Aorta (tissue), 5 donors: Measurements from ENCODE around the gene MAN2A2. TPM values are rescaled to one million over a fixed set of nuclear protein-coding genes. Genes with fewer than 3 reads are reported as not detected.
A peak's percentile ranks its signal among the peaks of the same experiment; 100 is the strongest.
"Not testable (repeated sequence)": the region's sequence is repeated elsewhere in the genome, so short reads cannot be mapped to it uniquely, and the experiment has no call there.

Experiments
- ATAC-seq: fragments of 200-7000 bp; cut with Tn5 transposase; one replicate; pipeline ENCODE4 v1.9.1; 2022; ENCODE audit warnings: moderate library complexity; ENCODE audit not compliant: low FRiP score
- DNase-seq, 2 donors: peaks; one replicate each; pipeline ENCODE4 v3.0.0-alpha.2; 2020
- H3K27ac ChIP-seq, 2 donors: one replicate each; pipeline ENCODE4 v1.5.1; 2013; ENCODE audit warnings: low read length in 2 of 2, mild to moderate bottlenecking in 2 of 2, moderate library complexity in 2 of 2, control low read depth in 1 of 2, inconsistent platforms in 1 of 2, low read depth in 1 of 2
- H3K27me3 ChIP-seq, 2 donors: one replicate each; pipeline ENCODE4 v1.6.1; 2013; ENCODE audit warnings: control low read depth in 1 of 2, low read length in 1 of 2, mild to moderate bottlenecking in 1 of 2, moderate library complexity in 1 of 2; ENCODE audit not compliant: insufficient read depth in 2 of 2, control insufficient read depth in 1 of 2
- H3K36me3 ChIP-seq, 2 donors: one replicate each; pipeline ENCODE4 v1.6.1; 2013; ENCODE audit warnings: control low read depth in 1 of 2, low read length in 1 of 2, mild to moderate bottlenecking in 1 of 2; ENCODE audit not compliant: insufficient read depth in 2 of 2, control insufficient read depth in 1 of 2
- H3K4me1 ChIP-seq, 2 donors: one replicate each; pipeline ENCODE4 v1.6.1; 2013; ENCODE audit warnings: low read length in 2 of 2, control low read depth in 1 of 2, mild to moderate bottlenecking in 1 of 2, moderate library complexity in 1 of 2; ENCODE audit not compliant: insufficient read depth in 2 of 2, control insufficient read depth in 1 of 2
- H3K4me3 ChIP-seq, 2 donors: one replicate each; pipeline ENCODE4 v1.5.1; 2013; ENCODE audit warnings: low read length in 2 of 2, control low read depth in 1 of 2, mild to moderate bottlenecking in 1 of 2
- H3K9me3 ChIP-seq: one replicate; pipeline ENCODE4 v1.6.1; 2013; ENCODE audit warnings: mild to moderate bottlenecking, low read length; ENCODE audit not compliant: control insufficient read depth
- WGBS, 2 donors: extraction: QIAGEN DNeasy Blood & Tissue Kit; methylation state at CpG; one replicate each; pipeline ENCODE4 v1.1.7; 2013; 5-methylcytosine and 5-hydroxymethylcytosine counted together
- intact Hi-C, 2 donors: fragments of 100-400 bp; cut with DNase I; formaldehyde crosslinking; loops; one replicate each; pipeline versions ENCODE4 v1.14.2 to v1.15.0; 2022
- polyA plus RNA-seq, 2 donors: library from polyadenylated mRNA; stranded (reverse); fragments of 200-250 nt; gene quantifications; one replicate each; pipeline ENCODE4 v1.2.3, GENCODE V29; 2013
- total RNA-seq, 2 donors: library from RNA; stranded (reverse); fragmentation: NEBNext Ultra II Directional; extraction: Animal tissue kit (Norgen Biotek cat#: 25700); gene quantifications; one replicate each; pipeline ENCODE4 v1.2.1, GENCODE V29; 2021
- donor health status: healthy with polysubstance abuse.
- donor health status: Bipolar disorder and iron deficiency.
- donor health status: DM: no; HTN: no; CAD: no.
- donor health status: DM: no; HTN: no; CAD: no.
- donor health status: DM: yes; HTN: yes; CAD: no.

MAN2A2 gene
- total and polyA plus RNA-seq, 4 donors = 19.2 to 82.4 (median 52.9) TPM

DNA sequence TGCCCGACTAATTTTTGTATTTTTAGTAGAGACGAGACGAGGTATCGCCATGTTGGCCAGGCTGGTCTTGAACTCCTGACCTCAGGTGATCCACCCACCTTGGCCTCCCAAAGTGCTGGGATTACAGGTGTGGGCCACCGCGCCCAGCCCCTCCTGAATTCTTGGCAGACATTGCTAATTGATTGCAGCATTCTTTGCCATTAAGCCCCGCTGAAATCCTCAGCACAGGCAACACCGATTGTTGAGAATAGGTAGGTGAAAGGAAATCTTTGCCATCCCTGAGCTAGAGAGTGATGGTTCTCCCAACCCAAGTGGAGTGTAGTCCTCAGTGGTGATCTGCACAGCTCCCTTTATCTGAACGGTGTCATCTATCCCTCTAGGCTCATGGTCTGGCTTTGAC is 1.6 kb downstream of the MAN2A2 start:
- no peaks in the 10 kb centered on the region for H3K4me1 ChIP-seq
- no peak overlapping the region for H3K27ac ChIP-seq
- H3K36me3 ChIP-seq = peaks cover 0 to 7% of the 10 kb centered on the region in 2 donors
- DNase-seq (no peak), ATAC-seq (no peak)
- H3K27me3 ChIP-seq = no peaks in the 10 kb centered on the region
- intact Hi-C loops = no loop called here
- no peak overlapping the region for H3K4me3 ChIP-seq
- no peaks in the 10 kb centered on the region for H3K9me3 ChIP-seq
- 95 to 96% methylated on average over 9 of the region's 9 CpGs for WGBS, 2 donors

DNA sequence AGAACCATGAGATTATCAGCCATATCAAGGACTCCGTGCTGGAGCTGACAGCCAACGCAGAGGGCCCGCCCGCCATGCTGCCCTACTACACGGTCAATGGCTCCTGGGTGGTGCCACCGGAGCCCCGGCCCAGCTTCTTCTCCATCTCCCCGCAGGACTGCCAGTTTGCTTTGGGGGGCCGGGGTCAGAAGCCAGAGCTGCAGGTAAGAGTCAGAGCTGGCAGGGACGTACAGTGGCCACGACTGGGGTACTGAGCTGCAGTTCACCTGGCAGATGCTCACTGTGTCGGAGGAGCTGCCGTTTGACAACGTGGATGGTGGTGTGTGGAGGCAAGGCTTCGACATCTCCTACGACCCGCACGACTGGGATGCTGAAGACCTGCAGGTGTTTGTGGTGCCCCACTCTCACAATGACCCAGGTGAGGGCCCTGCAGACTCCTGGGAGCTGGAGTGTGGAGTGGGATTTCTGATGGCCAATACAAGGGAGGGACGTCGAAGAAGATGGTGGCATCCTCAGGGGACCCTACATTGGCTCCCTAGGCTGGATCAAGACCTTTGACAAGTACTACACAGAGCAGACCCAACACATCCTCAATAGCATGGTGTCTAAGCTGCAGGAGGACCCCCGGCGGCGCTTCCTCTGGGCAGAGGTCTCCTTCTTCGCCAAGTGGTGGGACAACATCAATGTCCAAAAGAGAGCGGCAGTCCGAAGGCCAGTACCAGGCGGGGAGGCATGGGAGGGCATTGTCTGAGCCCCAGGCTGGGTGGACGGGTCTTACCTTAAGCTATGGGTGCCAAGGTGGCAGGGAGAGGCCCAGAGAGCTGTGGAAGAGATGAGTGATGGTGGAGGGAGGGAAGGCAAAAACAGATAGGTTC is 2.4 kb downstream of the MAN2A2 start:
- no peak for DNase-seq
- intact Hi-C loops = no loop called here
- Histone ChIP-seq H3K4me3 (no peak overlapping the region), H3K36me3 (peaks cover 0 to 7% of the 10 kb centered on the region in 2 donors), H3K4me1 (no peaks in the 10 kb centered on the region), H3K9me3 (no peaks in the 10 kb centered on the region), H3K27me3 (no peaks in the 10 kb centered on the region), H3K27ac (no peak overlapping the region)
- WGBS, 2 donors = 95 to 96% methylated on average over 28 of the region's 28 CpGs
- no peak for ATAC-seq

DNA sequence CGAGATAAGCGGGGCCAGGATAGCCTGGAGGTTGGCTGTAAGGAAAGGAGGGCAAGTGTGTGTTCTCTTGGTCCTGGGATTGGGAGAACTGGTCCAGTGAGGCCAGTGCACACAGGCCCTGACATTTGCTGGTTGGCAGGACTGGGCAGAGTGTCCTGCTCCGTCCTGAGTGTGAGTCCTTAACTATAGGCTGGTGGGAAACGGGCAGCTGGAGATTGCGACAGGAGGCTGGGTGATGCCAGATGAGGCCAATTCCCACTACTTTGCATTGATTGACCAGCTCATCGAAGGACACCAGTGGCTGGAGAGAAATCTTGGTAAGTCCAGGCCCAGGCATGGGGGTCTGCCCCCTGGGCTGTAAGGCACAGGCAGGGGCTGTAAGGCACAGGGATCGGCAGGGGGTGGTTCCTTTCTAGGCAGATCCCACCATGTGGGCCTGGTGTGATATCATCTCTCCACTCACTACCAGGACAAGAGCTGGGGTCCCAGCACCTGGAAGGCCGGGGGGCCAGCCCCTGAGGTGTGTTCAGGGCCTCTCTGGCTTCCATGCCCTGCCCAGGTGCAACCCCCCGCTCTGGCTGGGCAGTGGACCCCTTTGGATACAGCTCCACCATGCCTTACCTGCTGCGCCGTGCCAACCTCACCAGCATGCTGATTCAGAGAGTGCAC is 3.2 kb downstream of the MAN2A2 start:
- H3K27me3 ChIP-seq = no peaks in the 10 kb centered on the region
- intact Hi-C loops = no loop called here
- WGBS, 2 donors = 95 to 98% methylated on average over 11 of the region's 11 CpGs
- no peaks in the 10 kb centered on the region for H3K9me3 ChIP-seq
- no peaks in the 10 kb centered on the region for H3K4me1 ChIP-seq
- no peak for DNase-seq
- no peak overlapping the region for H3K27ac ChIP-seq
- no peak overlapping the region for H3K4me3 ChIP-seq
- no peak for ATAC-seq
- peaks cover 4 to 10% of the 10 kb centered on the region in 2 donors for H3K36me3 ChIP-seq

DNA sequence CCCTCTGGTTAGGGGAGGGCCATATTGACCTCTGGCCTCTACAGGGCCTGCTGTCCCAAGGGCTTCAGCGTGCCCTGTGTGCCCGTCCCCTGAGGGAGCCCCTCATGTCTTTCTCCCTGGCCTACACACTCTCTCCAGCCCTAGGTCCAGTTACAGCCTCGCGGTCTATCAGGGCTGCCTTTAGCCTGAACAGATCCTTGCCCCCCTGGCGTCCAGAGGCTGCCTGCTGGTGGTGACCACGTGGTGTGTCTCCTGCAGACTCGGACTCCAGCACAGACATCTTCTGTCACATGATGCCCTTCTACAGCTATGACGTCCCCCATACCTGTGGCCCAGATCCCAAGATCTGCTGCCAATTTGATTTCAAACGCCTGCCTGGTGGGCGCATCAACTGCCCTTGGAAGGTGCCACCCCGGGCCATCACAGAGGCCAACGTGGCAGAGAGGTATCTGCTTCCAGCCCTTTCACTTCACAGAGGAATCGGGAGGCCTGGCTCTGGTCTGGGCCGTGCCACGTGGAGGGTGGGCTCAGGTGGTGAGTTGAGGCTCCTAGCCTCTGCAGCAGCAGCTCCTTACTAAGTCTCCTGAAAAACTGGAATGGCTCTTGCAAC is 4.1 kb downstream of the MAN2A2 start:
- Histone ChIP-seq H3K27ac (no peak overlapping the region), H3K27me3 (no peaks in the 10 kb centered on the region), H3K9me3 (no peaks in the 10 kb centered on the region), H3K36me3 (peaks cover 6 to 15% of the 10 kb centered on the region in 2 donors), H3K4me1 (no peaks in the 10 kb centered on the region), H3K4me3 (no peak overlapping the region)
- intact Hi-C loops = no loop called here
- 84 to 87% methylated on average over 15 of the region's 15 CpGs for WGBS, 2 donors
- DNase-seq (no peak), ATAC-seq (no peak)

DNA sequence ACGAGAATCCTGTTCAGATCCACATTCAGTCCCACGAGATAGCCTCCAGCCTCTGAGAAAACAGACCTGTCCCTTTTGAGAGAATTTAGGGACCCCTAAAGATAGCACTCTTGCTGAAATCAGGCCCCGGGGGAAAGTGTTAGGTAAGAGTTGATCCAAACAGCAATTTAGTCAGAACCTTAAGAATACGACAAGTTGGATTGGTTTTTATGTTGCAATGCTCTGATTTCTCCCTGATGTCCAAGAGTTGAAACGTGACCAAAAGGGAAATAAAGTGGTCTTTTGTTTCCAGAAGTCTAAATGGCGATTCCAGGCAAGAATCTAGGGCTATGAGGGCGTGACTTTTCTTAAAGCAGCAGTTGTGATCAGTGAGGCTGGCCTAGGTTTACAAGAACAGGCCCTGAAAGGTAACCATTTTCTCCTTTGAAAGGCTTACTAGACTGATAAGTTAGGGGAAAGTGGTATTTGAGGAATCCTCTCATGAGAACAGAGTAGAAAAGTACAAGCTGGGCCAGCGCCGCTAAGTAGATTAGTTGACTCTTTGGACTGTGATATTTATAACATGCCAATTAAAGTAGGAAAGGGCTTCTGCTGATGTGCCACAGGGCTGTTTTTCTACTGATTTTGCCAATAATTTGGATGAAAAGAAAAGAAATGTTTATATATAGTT is 4.9 kb downstream of the MAN2A2 start:
- Histone ChIP-seq H3K36me3 (peaks cover 6 to 18% of the 10 kb centered on the region in 2 donors), H3K27ac (no peak overlapping the region), H3K4me1 (no peaks in the 10 kb centered on the region), H3K4me3 (no peak overlapping the region), H3K9me3 (no peaks in the 10 kb centered on the region), H3K27me3 (no peaks in the 10 kb centered on the region)
- WGBS, 2 donors = 84% methylated on average over 9 of the region's 9 CpGs
- ATAC-seq (no peak), DNase-seq (peak in 1 of 2 donors; percentile 21)
- intact Hi-C loops = no loop called here

DNA sequence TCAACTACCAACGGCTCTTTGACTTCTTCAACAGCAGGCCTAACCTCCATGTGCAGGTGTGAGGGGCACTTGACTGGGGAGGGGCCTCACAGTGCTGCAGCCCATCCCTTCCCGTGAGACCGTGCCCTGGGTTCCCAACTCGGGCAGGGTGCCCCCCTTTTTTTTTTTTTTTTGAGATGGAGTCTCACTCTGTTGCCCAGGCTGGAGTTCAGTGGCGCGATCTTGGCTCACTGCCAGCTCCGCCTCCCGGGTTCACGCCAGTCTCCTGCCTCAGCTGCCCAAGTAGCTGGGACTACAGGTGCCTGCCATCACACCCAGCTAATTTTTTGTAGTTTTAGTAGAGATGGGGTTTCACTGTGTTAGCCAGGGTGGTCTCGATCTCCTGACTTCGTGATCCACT is 6.3 kb downstream of the MAN2A2 start:
- peak in 1 of 2 donors; percentile 35 for DNase-seq
- WGBS, 2 donors = 69 to 77% methylated on average over 11 of the region's 11 CpGs
- H3K9me3 ChIP-seq, H3K27ac ChIP-seq, H3K27me3 ChIP-seq, H3K4me3 ChIP-seq, H3K4me1 ChIP-seq, ATAC-seq, intact Hi-C loops: not testable (repeated sequence)
- peaks cover 6 to 23% of the 10 kb centered on the region in 2 donors for H3K36me3 ChIP-seq

DNA sequence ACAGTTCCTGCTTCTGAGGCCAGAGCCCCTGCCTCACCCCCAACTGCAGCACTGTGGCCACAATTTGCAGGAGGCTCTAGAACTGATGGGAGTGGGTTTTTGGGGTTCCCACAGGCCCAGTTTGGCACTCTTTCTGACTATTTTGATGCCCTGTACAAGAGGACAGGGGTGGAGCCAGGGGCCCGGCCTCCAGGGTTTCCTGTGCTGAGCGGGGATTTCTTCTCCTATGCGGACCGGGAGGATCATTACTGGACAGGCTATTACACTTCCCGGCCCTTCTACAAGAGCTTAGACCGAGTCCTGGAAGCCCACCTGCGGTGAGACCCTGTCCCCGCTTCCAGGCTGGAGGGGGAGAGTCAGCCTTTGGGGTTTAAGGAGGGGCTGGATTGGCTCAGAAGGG is 6.9 kb downstream of the MAN2A2 start:
- Histone ChIP-seq H3K27me3 (no peaks in the 10 kb centered on the region), H3K9me3 (no peaks in the 10 kb centered on the region), H3K4me3 (no peak overlapping the region), H3K27ac (no peak overlapping the region), H3K4me1 (no peaks in the 10 kb centered on the region), H3K36me3 (peaks cover 6 to 23% of the 10 kb centered on the region in 2 donors)
- WGBS, 2 donors = 93 to 98% methylated on average over 8 of the region's 8 CpGs
- ATAC-seq (no peak), DNase-seq (peak in 1 of 2 donors; percentile 30)
- intact Hi-C loops = no loop called here

DNA sequence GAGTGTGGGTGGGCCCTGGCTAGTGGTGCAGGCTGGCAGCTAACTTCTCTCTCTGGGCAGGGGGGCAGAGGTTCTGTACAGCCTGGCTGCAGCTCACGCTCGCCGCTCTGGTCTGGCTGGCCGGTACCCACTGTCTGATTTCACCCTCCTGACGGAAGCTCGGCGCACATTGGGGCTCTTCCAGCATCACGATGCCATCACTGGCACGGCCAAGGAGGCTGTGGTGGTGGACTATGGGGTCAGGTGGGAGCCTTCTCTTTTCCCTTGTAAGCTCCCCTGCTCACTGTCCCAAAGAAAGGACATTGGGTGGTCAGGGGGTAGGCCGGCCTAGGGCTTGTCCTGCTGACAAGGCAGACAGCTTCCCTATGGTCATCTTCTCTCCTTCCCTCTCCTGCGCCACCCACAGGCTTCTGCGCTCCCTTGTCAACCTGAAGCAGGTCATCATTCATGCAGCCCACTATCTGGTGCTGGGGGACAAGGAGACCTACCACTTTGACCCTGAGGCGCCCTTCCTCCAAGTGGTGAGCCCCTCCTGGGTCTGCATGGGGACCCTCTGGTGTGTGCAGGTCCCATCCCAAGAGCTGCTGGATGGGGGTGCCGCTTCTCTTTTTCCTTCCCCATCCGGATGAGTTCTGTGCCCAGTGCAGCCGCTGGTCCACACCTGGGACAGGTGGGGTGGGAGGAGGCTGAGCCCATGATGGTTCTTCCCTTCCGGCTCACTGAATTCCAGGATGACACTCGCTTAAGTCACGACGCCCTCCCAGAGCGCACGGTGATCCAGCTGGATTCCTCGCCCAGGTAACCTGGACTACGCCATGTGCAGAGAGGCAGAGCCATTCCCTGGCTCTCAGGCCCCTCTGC is 7.6 kb downstream of the MAN2A2 start:
- ATAC-seq = no peak
- peak in 1 of 2 donors; percentile 40 for DNase-seq
- Histone ChIP-seq H3K4me1 (no peaks in the 10 kb centered on the region), H3K4me3 (no peak overlapping the region), H3K36me3 (peaks cover 6 to 23% of the 10 kb centered on the region in 2 donors), H3K9me3 (no peaks in the 10 kb centered on the region), H3K27ac (no peak overlapping the region), H3K27me3 (no peaks in the 10 kb centered on the region)
- intact Hi-C loops = no loop called here
- WGBS, 2 donors = 95 to 96% methylated on average over 23 to 24 of the region's 24 CpGs
